Loucy (cell line): ENCODE measurements around the gene IGF2BP1.

Experiments
- EZH2phosphoT487 ChIP-seq: fragments of 200-600 bp; IDR thresholded peaks from 2 replicates; pipeline ENCODE4 v1.6.1; 2018; ENCODE audit warnings: antibody characterized with exemption, mild to moderate bottlenecking, moderate library complexity, borderline replicate concordance
- TF ChIP-seq, protein P1 (sequence below): fragments of 200-600 bp; sonication (generic); conservative IDR thresholded peaks from 2 replicates; pipeline ENCODE4 v1.5.1; 2014; ENCODE audit warnings: mild to moderate bottlenecking, antibody characterized with exemption, low read length

DNA sequence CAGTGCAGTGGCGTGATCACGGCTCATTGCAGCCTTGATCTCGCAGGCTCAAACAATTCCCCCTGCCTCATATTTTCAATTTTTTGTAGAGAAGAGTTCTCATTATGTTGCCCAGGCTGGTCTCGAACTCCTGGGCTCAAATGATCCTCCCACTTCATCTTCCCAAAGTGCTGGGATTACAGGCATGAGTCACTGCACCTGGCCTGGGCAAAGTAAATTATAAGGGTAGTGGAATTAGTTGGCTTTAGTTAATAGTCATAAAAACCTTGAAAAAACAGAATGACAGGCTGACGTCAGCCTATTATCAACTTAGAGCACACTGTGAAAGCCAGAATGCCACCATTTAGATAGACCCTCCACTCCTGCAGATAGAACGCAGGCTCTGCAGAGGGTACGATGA is 91.9 kb downstream of the IGF2BP1 start:
- TF ChIP-seq, protein P1, sequence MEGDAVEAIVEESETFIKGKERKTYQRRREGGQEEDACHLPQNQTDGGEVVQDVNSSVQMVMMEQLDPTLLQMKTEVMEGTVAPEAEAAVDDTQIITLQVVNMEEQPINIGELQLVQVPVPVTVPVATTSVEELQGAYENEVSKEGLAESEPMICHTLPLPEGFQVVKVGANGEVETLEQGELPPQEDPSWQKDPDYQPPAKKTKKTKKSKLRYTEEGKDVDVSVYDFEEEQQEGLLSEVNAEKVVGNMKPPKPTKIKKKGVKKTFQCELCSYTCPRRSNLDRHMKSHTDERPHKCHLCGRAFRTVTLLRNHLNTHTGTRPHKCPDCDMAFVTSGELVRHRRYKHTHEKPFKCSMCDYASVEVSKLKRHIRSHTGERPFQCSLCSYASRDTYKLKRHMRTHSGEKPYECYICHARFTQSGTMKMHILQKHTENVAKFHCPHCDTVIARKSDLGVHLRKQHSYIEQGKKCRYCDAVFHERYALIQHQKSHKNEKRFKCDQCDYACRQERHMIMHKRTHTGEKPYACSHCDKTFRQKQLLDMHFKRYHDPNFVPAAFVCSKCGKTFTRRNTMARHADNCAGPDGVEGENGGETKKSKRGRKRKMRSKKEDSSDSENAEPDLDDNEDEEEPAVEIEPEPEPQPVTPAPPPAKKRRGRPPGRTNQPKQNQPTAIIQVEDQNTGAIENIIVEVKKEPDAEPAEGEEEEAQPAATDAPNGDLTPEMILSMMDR: no peak
- TF ChIP-seq EZH2phosphoT487: no peak
